B cell (primary cell): Measurements from ENCODE around the gene CAPN5. TPM values are rescaled to one million over a fixed set of nuclear protein-coding genes. Genes with fewer than 3 reads are reported as not detected.

ENCODE experiments used
- ATAC-seq: fragments of 200-7000 bp; cut with Tn5 transposase; one replicate; pipeline ENCODE4 v1.10.0; 2021; ENCODE audit warnings: low read depth, mild to moderate bottlenecking, moderate number of reproducible peaks, moderate library complexity
- CTCF ChIA-PET: fragments of 350-600 bp; sonication (Branson Sonifier 250); formaldehyde crosslinking; loops from one replicate; lab custom pipeline; 2021; ENCODE audit warnings: antibody characterized with exemption, inconsistent platforms; lab: Charles Lee
- POLR2A ChIA-PET: fragments of 350-600 bp; sonication (Branson Sonifier 250); formaldehyde crosslinking; loops from one replicate; lab custom pipeline; 2021; ENCODE audit warnings: antibody characterized with exemption; lab: Charles Lee
- DNase-seq: peaks from one replicate; pipeline ENCODE4 v3.0.0; 2013
- H2AFZ ChIP-seq: 2 replicates; pipeline ENCODE4 v1.6.1; 2012; ENCODE audit warnings: mild to moderate bottlenecking, low read depth, low read length; ENCODE audit not compliant: insufficient read depth, poor library complexity, severe bottlenecking
- H3K27ac ChIP-seq, 2 donors: 1 replicate in 1 of 2; 2 replicates in 1 of 2; pipeline ENCODE4 v1.5.1; 2012 to 2013; ENCODE audit warnings: low read length in 2 of 2, mild to moderate bottlenecking in 2 of 2, moderate library complexity in 1 of 2
- H3K27me3 ChIP-seq, 4 experiments: fragments of 200-600 bp in 1 of 4; sonication (generic) in 1 of 4; replicated peaks in 1 of 4; 1 replicate in 2 of 4; 2 replicates in 2 of 4; pipeline versions ENCODE4 v1.6.1 to v1.7.0; 2013 to 2016; ENCODE audit warnings: low read length in 3 of 4, mild to moderate bottlenecking in 2 of 4, mixed read lengths in 1 of 4, moderate library complexity in 1 of 4; ENCODE audit not compliant: insufficient read depth in 4 of 4, control insufficient read depth in 3 of 4; ENCODE audit errors: control extremely low read depth in 1 of 4
- H3K36me3 ChIP-seq, 2 experiments: replicated peaks in 1 of 2; 1 replicate in 1 of 2; 2 replicates in 1 of 2; pipeline versions ENCODE4 v1.6.1 to v1.7.1; 2013; ENCODE audit warnings: low read length in 1 of 2; ENCODE audit not compliant: insufficient read depth in 2 of 2, control insufficient read depth in 1 of 2; ENCODE audit errors: control extremely low read depth in 1 of 2, extremely low read depth in 1 of 2
- H3K4me1 ChIP-seq, 2 donors: fragments of 200-600 bp in 1 of 2; sonication (generic) in 1 of 2; 1 replicate in 1 of 2; 2 replicates in 1 of 2; pipeline versions ENCODE4 v1.5.1 to v1.6.1; 2013 to 2017; ENCODE audit warnings: low read length in 2 of 2; ENCODE audit not compliant: control insufficient read depth in 2 of 2, insufficient read depth in 2 of 2
- H3K4me2 ChIP-seq: replicated peaks from 2 replicates; pipeline ENCODE3; 2012; ENCODE audit warnings: mild to moderate bottlenecking, low read depth, low read length; ENCODE audit not compliant: poor library complexity, severe bottlenecking
- H3K4me3 ChIP-seq, 5 experiments: fragments of 200-600 bp in 1 of 5; sonication (generic) in 1 of 5; 1 replicate in 3 of 5; 2 replicates in 2 of 5; pipeline versions ENCODE4 v1.5.1 to v1.7.0; 2011 to 2016; ENCODE audit warnings: low read length in 4 of 5, mild to moderate bottlenecking in 4 of 5, low read depth in 2 of 5, control low read depth in 1 of 5, moderate library complexity in 1 of 5; ENCODE audit not compliant: insufficient read depth in 1 of 5; ENCODE audit errors: control extremely low read depth in 1 of 5, extremely low read depth in 1 of 5
- H3K79me2 ChIP-seq: fragments of 200-600 bp; sonication (generic); one replicate; pipeline ENCODE4 v1.6.0; 2016; ENCODE audit warnings: low read length; ENCODE audit not compliant: control insufficient read depth, insufficient read depth
- H3K9ac ChIP-seq: fragments of 200-600 bp; sonication (generic); 2 replicates; pipeline ENCODE4 v1.6.1; 2017; ENCODE audit warnings: mild to moderate bottlenecking, low read length, moderate library complexity
- H3K9me3 ChIP-seq, 3 donors: one replicate each; pipeline versions ENCODE4 v1.6.1 to v1.7.1; 2013; ENCODE audit warnings: low read length in 2 of 3; ENCODE audit not compliant: control insufficient read depth in 2 of 3, insufficient read depth in 1 of 3; ENCODE audit errors: control extremely low read depth in 1 of 3
- H4K20me1 ChIP-seq: 2 replicates; pipeline ENCODE4 v1.6.0; 2012; ENCODE audit warnings: mild to moderate bottlenecking, low read length; ENCODE audit not compliant: insufficient read depth, control insufficient read depth, poor library complexity, severe bottlenecking
- H3K27ac Mint-ChIP-seq: one replicate; pipeline ENCODE4 v1.8.0; 2021; ENCODE audit warnings: mixed read lengths
- H3K27me3 Mint-ChIP-seq: one replicate; pipeline ENCODE4 v1.8.0; 2021; ENCODE audit warnings: mixed read lengths
- H3K4me1 Mint-ChIP-seq: one replicate; pipeline ENCODE4 v1.8.0; 2021; ENCODE audit warnings: mixed read lengths
- H3K4me3 Mint-ChIP-seq: one replicate; pipeline ENCODE4 v1.8.0; 2021; ENCODE audit warnings: mixed read lengths
- H3K9me3 Mint-ChIP-seq: one replicate; pipeline ENCODE4 v1.8.0; 2022; ENCODE audit warnings: mixed read lengths; ENCODE audit not compliant: insufficient read depth
- CTCF ChIP-seq: fragments of 200-600 bp; IDR thresholded peaks from one replicate; pipeline ENCODE4 v1.8.0; 2022; ENCODE audit warnings: antibody characterized with exemption, mild to moderate bottlenecking
- EZH2 ChIP-seq: IDR thresholded peaks from 2 replicates; pipeline ENCODE4 v1.6.1; 2012; ENCODE audit warnings: borderline replicate concordance, low read depth, mild to moderate bottlenecking, moderate library complexity, low read length; ENCODE audit not compliant: insufficient read depth, poor library complexity, severe bottlenecking
- WGBS: methylation state at CpG from one replicate; pipeline ENCODE4 v1.1.5; 2013; ENCODE audit warnings: missing lambda C conversion rate; ENCODE audit not compliant: insufficient coverage; 5-methylcytosine and 5-hydroxymethylcytosine counted together
- intact Hi-C: fragments of 100-400 bp; cut with micrococcal nuclease; formaldehyde crosslinking; loops from one replicate; pipeline ENCODE4 v1.10.0; 2022
- polyA plus RNA-seq: library from polyadenylated mRNA; depleted of rRNA; stranded (reverse); fragments of >200 nt; gene quantifications from 2 replicates; pipeline ENCODE4 v1.2.3, GENCODE V29; 2012
- total RNA-seq, 2 donors: library from RNA; stranded (reverse); fragments of 120-200 nt in 1 of 2; gene quantifications; 1 replicate in 1 of 2; 2 replicates in 1 of 2; pipeline versions ENCODE4 v1.2.3 to v1.2.4, GENCODE V29; 2013 to 2022

The CAPN5 gene
- total and polyA plus RNA-seq, 2 donors (not counting 1 experiment from before 2014, with no cell fraction given) = 0.74 to 0.78 TPM

- no peak for TF ChIP-seq EZH2
- no peak for TF ChIP-seq CTCF
- Histone ChIP-seq H3K36me3 (no peaks in the 10 kb centered on the region), H3K4me3 (no peak overlapping the region), H3K27ac (no peak overlapping the region), H3K79me2 (no peaks in the 10 kb centered on the region), H2AFZ (no peak overlapping the region), H3K9ac (no peak overlapping the region), H3K9me3 (no peaks in the 10 kb centered on the region), H3K27me3 (no peaks in the 10 kb centered on the region), H4K20me1 (no peaks in the 10 kb centered on the region), H3K4me2 (no peak overlapping the region), H3K4me1 (peaks cover 0 to 5% of the 10 kb centered on the region in 2 donors)
- peaks cover 6% of the 10 kb centered on the region for H3K27me3 Mint-ChIP-seq
- ChIA-PET CTCF (interaction anchor here (1.1 kb wide), 1 partner anchor 28 kb away, joined by 4 read pairs; no protein-coding TSS in a partner anchor), POLR2A (no interaction called here)
- no peak for ATAC-seq
- no peaks in the 10 kb centered on the region for H3K4me1 Mint-ChIP-seq
- DNase-seq = no peak
- H3K9me3 Mint-ChIP-seq = no peaks in the 10 kb centered on the region
- H3K4me3 Mint-ChIP-seq = no peak overlapping the region
- H3K27ac Mint-ChIP-seq = no peak overlapping the region
- 95% methylated on average over 11 of the region's 13 CpGs for WGBS
- intact Hi-C loops = no loop called here
These were observed 88.9 kb downstream of the CAPN5 start for GRCh38 chr11:77155556-77156130.

- H3K4me1 Mint-ChIP-seq = no peaks in the 10 kb centered on the region
- no peaks in the 10 kb centered on the region for H3K9me3 ChIP-seq
- intact Hi-C loops = no loop called here
- H3K27ac Mint-ChIP-seq = no peak overlapping the region
- DNase-seq = no peak
- H2AFZ ChIP-seq = no peak overlapping the region
- 96% methylated on average over 26 of the region's 26 CpGs for WGBS
- no peak overlapping the region for H3K4me2 ChIP-seq
- no peak overlapping the region for H3K27ac ChIP-seq
- H3K4me1 ChIP-seq = peaks cover 0 to 5% of the 10 kb centered on the region in 2 donors
- POLR2A ChIA-PET = no interaction called here
- no peak overlapping the region for H3K4me3 Mint-ChIP-seq
- no peak for ATAC-seq
- H3K36me3 ChIP-seq = no peaks in the 10 kb centered on the region
- H3K4me3 ChIP-seq = no peak overlapping the region
- TF ChIP-seq EZH2 (no peak), CTCF (no peak)
- no peaks in the 10 kb centered on the region for H4K20me1 ChIP-seq
- H3K27me3 ChIP-seq = no peaks in the 10 kb centered on the region
- CTCF ChIA-PET = interaction anchor here (1.1 kb wide), 1 partner anchor 29 kb away, joined by 4 read pairs; no protein-coding TSS in a partner anchor
- peaks cover 6% of the 10 kb centered on the region for H3K27me3 Mint-ChIP-seq
- H3K9ac ChIP-seq = no peak overlapping the region
- no peaks in the 10 kb centered on the region for H3K9me3 Mint-ChIP-seq
- H3K79me2 ChIP-seq = no peaks in the 10 kb centered on the region
These were observed 89.8 kb downstream of the CAPN5 start for GRCh38 chr11:77156396-77157195.
